ENCODE measurements around the gene PCDHGA1. TPM values are rescaled to one million over a fixed set of nuclear protein-coding genes. Genes with fewer than 3 reads are reported as not detected.

The PCDHGA1 gene
- total RNA-seq: 0.36 and 1.0 TPM in 2 replicates

GRCh38 chr5:141330299-141331080, at the start of gene PCDHGA1:
TSS of gene PCDHGA1 (plus strand) at chr5:141330514.

GRCh38 chr5:141303756-141304155, 26.6 kb upstream of the PCDHGA1 start, which contains the start of gene SLC25A2:
TSS of gene SLC25A2 (minus strand) at chr5:141304049. CDS start at chr5:141303865, 184 bp downstream.

GRCh38 chr5:141320225-141321169, 9.8 kb upstream of the PCDHGA1 start, which contains the start of gene TAF7:
TSS of gene TAF7 (minus strand) at chr5:141320784. CDS start at chr5:141320044, 740 bp downstream.

GRCh38 chr5:141338538-141339306, 8.4 kb downstream of the PCDHGA1 start, which contains the start of gene PCDHGA2:
TSS of gene PCDHGA2 (plus strand) at chr5:141338760.

GRCh38 chr5:141343242-141343952, 13.1 kb downstream of the PCDHGA1 start, which contains the start of gene PCDHGA3:
TSS of gene PCDHGA3 (plus strand) at chr5:141343829. CDS start at chr5:141344034, 205 bp downstream.

DNA sequence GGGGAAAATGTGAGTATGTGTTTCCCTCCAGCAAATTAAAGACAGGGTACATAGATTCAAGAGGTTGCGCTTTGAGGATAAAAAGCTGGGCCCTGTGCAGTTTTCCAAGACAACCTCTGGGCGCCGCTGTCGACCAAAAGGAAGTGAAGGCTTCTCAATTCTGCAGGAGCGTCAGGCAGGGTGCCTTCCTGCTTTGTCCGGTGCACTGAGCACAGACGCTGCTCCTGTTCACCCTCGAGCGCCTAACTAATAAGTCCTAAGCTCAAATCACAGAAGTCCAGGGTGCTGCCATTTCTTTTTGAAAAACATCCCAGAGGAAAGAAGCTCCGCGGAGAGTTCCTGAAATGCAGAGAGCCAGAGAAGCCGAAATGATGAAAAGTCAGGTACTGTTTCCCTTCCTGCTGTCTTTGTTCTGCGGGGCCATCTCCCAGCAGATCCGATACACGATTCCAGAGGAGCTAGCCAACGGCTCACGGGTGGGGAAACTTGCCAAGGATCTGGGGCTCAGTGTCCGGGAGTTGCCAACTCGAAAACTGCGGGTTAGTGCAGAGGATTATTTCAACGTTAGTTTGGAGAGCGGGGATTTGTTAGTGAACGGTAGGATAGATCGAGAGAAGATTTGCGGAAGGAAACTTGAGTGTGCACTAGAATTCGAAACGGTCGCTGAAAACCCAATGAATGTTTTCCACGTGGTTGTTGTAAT, 19.8 kb downstream of the PCDHGA1 start, which contains the start of gene PCDHGB1:
Gene PCDHGB1 (plus strand): TSS at position 183 of the 703 bp plus-strand sequence. CDS start 162 bp downstream, at position 345.

GRCh38 chr5:141354900-141355469, 24.7 kb downstream of the PCDHGA1 start, which contains the start of gene PCDHGA4:
TSS of gene PCDHGA4 (plus strand) at chr5:141355021. CDS start at chr5:141355108, 87 bp downstream.

GRCh38 chr5:141359790-141360426, 29.6 kb downstream of the PCDHGA1 start, which contains the start of gene PCDHGB2:
TSS of gene PCDHGB2 (plus strand) at chr5:141359994. CDS start at chr5:141360136, 142 bp downstream.

GRCh38 chr5:141363952-141364660, 33.8 kb downstream of the PCDHGA1 start, which contains the start of gene PCDHGA5:
TSS of gene PCDHGA5 (plus strand) at chr5:141364162. CDS start at chr5:141364331, 169 bp downstream.

DNA sequence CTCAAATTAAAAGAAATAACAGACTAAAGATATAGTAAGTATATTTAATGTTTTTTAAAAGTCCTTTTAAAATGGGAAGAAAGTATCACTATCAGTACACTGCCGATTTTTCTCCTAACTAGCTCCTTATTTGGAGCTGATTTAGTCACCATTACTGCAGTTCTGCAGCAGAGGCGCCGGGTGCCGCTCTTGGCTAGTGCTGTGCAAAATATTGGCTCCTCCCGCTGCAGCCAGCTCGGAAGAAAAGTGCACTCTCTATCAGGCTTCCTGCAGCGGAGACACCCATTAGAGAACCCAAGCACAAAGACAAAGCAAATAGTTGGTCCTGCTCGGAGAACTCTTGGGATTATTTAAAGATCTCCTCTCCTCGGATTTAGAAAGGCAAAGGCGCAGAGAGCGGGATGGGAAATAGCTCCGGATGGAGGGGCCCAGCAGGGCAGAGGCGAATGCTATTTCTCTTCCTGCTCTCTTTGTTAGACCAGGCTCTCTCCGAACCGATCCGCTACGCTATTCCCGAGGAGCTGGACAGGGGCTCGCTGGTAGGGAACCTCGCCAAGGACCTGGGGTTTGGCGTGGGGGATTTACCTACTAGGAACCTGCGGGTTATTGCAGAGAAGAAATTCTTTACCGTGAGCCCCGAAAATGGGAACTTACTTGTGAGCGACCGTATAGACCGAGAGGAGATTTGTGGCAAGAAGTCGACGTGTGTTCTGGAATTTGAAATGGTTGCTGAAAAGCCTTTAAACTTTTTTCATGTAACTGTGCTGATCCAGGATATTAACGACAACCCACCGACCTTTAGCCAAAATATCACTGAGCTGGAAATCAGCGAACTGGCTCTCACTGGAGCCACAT, 39.9 kb downstream of the PCDHGA1 start, which contains the start of gene PCDHGB3:
Gene PCDHGB3 (plus strand): TSS at position 249 of the 855 bp plus-strand sequence. CDS start 153 bp downstream, at position 402.

DNA sequence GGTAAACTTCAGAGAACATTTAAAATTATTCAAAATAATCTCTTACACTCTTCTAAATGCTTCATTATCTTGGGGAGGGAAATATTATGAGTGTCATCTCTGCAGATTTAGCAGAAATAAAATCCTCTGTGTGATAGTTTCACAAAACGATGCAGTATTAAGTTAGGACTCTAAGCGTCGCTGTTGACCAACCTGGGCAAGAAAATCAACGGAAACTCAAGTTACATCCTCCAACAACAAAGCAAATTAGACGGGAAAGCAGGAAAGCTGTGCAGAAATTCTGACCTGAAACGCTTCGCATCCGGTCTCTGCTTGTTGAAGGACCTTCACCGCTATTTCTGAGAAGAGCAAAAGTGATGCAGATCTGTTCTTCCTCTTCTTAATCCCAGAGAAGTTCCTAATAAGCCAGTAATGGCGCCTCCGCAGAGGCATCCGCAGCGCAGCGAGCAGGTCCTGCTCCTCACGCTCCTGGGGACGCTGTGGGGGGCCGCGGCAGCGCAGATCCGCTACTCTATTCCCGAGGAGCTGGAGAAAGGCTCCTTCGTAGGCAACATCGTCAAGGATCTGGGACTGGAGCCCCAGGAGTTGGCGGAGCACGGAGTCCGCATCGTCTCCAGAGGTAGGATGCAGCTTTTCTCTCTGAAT, 43.5 kb downstream of the PCDHGA1 start, which contains the start of gene PCDHGA6:
Gene PCDHGA6 (plus strand): TSS at position 219 of the 645 bp plus-strand sequence. CDS start 193 bp downstream, at position 412.

DNA sequence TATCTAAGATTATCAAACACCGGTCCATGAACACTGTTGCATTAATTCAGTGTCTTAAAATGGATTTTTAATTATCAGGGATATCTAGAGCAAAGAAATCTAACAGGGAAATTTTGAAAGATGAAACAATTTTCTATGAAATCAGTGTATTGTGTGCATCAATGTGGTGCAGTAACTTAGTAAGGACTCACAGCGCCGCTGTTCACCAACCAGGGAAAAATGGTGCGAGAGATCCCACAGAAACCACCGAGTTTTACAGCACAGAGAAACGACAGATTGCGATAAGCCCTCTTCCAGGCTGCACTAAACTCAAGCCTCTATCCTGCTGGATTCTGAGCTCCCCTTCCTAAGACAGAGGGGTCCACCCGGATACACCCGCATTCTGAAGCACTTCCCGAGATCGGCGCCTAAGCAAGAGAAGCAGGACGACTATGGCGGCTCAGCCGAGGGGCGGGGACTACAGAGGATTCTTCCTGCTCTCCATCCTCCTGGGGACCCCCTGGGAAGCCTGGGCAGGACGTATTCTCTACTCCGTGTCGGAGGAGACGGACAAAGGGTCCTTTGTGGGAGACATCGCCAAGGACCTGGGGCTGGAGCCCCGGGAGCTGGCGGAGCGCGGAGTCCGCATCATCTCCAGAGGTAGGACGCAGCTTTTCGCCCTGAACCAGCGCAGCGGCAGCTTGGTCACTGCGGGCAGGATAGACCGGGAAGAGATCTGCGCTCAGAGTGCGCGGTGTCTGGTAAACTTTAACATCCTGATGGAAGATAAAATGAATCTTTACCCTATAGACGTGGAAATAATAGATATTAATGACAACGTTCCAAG, 52.4 kb downstream of the PCDHGA1 start, which contains the start of gene PCDHGA7:
Gene PCDHGA7 (plus strand): TSS at position 274 of the 826 bp plus-strand sequence. CDS start 158 bp downstream, at position 432.

DNA sequence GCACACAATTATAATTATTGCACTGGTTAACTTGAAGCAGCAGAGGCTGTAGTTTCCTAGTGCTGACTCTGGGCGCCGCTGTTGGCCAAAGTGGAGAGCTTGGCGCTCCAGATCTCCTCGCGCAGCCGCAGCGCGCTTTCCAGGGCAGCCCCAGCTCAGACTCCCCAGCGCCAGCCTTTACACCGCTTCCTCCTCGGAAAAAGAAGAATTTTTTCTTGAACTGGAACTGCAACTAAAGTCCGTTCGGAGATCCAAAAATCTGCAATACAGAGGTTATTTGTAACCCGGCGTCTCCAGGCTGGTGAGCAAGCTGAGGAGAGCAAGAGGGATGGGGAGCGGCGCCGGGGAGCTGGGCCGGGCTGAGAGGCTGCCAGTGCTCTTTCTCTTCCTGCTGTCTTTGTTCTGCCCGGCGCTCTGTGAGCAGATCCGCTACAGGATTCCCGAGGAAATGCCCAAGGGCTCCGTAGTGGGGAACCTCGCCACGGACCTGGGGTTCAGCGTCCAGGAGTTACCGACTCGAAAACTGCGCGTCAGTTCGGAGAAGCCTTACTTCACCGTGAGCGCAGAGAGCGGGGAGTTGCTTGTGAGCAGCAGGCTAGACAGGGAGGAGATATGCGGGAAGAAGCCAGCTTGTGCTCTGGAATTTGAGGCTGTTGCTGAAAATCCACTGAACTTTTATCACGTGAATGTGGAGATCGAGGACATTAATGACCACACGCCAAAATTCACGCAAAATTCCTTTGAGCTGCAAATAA, 57.4 kb downstream of the PCDHGA1 start, which contains the start of gene PCDHGB4:
Gene PCDHGB4 (plus strand): TSS at position 142 of the 755 bp plus-strand sequence. CDS start 187 bp downstream, at position 329.

DNA sequence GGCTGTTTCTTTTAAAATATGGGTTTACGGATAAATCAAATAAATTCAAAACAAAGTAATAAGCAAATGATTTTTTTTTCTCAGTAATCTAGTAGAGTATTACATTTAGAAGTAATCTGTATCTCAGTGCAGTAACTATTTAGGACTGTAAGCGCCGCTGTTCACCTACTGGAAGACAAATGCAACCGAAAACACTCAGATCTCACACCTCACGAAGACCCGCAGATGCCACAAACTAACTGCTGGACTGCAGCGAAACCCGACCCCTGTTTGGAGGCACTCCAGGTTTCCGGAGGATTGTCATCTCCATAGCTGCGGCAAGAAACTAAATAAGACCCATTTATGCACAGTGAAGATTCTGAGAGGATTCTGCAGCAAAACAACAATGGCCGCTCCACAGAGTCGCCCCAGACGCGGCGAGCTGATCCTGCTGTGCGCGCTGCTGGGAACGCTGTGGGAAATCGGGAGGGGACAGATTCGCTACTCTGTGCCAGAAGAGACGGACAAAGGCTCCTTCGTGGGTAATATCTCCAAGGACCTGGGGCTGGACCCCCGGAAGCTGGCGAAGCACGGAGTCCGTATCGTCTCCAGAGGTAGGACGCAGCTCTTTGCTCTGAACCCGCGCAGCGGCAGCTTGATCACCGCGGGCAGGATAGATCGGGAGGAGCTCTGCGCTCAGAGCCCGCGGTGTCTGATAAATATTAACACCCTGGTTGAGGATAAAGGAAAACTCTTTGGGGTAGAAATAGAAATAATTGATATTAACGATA, 62.3 kb downstream of the PCDHGA1 start, which contains the start of gene PCDHGA8:
Gene PCDHGA8 (plus strand): TSS at position 205 of the 770 bp plus-strand sequence. CDS start 181 bp downstream, at position 386.

Measured in endothelial cell of coronary artery (primary cell).